ENCODE results near the gene ELMO2.

Gene ELMO2

GRCh38 chr20:46355778-46356177, 50.6 kb downstream of the ELMO2 start:
- H3K4me3 ChIP-seq (ENCODE audit: low read depth, low read length): no peak overlapping the region
- TF ChIP-seq CTCF (IDR thresholded peaks at IDR 0.05; ENCODE audit: borderline replicate concordance, insufficient read depth, low read depth, low read length): no peak

- no peak overlapping the region for H3K4me3 ChIP-seq (ENCODE audit: low read depth, low read length)
- no peak for TF ChIP-seq CTCF (IDR thresholded peaks at IDR 0.05; ENCODE audit: borderline replicate concordance, insufficient read depth, low read depth, low read length)
These were observed 51.3 kb downstream of the ELMO2 start for GRCh38 chr20:46354920-46355654.

- H3K4me3 ChIP-seq (ENCODE audit: low read depth, low read length): no peak overlapping the region
These were observed 52.2 kb downstream of the ELMO2 start for GRCh38 chr20:46354207-46354555.

GRCh38 chr20:46353500-46354206, 52.8 kb downstream of the ELMO2 start:
- no peak for TF ChIP-seq CTCF (IDR thresholded peaks at IDR 0.05; ENCODE audit: borderline replicate concordance, insufficient read depth, low read depth, low read length)
- no peak overlapping the region for H3K4me3 ChIP-seq (ENCODE audit: low read depth, low read length)

More at GRCh38 chr20:46354207-46354555, 52.2 kb downstream of the ELMO2 start:
- no peak for TF ChIP-seq CTCF (IDR thresholded peaks at IDR 0.05; ENCODE audit: borderline replicate concordance, insufficient read depth, low read depth, low read length)

GRCh38 chr20:46352370-46352938, 54.0 kb downstream of the ELMO2 start:
- no peak for TF ChIP-seq CTCF (IDR thresholded peaks at IDR 0.05; ENCODE audit: borderline replicate concordance, insufficient read depth, low read depth, low read length)
- no peak overlapping the region for H3K4me3 ChIP-seq (ENCODE audit: low read depth, low read length)

GRCh38 chr20:46351357-46352058, 54.9 kb downstream of the ELMO2 start:
- TF ChIP-seq CTCF (IDR thresholded peaks at IDR 0.05; ENCODE audit: borderline replicate concordance, insufficient read depth, low read depth, low read length): no peak
- no peak overlapping the region for H3K4me3 ChIP-seq (ENCODE audit: low read depth, low read length)
